ENCODE measurements around the gene CISH. TPM values are rescaled to one million over a fixed set of nuclear protein-coding genes. Genes with fewer than 3 reads are reported as not detected.

CISH gene
- total and polyA plus RNA-seq, 9 of the 15 experiments (the other 6 are each of a cell fraction or from before 2014, with no cell fraction given), result 1.7 to 47.7 (median 18.3) TPM

DNA sequence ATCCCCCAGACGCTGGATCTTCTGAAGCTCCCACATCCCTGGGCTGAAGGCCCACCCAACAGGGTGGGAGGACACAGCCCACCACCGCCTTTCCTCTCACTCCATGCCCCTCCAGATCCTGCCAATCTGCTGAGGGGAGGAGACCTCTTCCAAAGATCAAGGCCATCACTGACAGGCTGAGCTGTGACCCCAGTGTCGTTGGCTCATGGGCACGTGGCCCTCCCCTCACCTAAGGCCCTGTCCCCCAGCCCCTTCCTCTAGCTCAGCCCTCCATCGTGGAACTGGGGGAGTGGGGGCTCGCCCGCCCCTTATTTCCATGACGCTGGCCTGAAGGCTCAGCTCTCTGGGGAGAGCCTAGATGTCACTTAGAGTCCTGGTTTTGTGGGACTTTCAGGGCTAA lies 54.5 kb downstream of the CISH start:
- Histone ChIP-seq H3K79me2 (ENCODE audit: control insufficient read depth, insufficient read depth, low read length) (no peaks in the 10 kb centered on the region), H3K27me3 (ENCODE audit: control insufficient read depth in 2 of 2, insufficient read depth in 2 of 2, low read length in 2 of 2) (no peaks in the 10 kb centered on the region), H2AFZ (ENCODE audit: low read depth, low read length) (no peak overlapping the region), H3K27ac (ENCODE audit: extremely low read depth, low read depth, low read length) (no peak overlapping the region), H3K9me3 (replicated peaks; ENCODE audit: control insufficient read depth, insufficient read depth, low read depth, low read length) (no peaks in the 10 kb centered on the region), H4K20me1 (replicated peaks; ENCODE audit: control insufficient read depth, insufficient read depth, low read length) (no peaks in the 10 kb centered on the region), H3K36me3 (ENCODE audit: control insufficient read depth, insufficient read depth, low read length) (no peaks in the 10 kb centered on the region), H3K4me1 (replicated peaks in 1 of 2; ENCODE audit: control insufficient read depth in 2 of 2, insufficient read depth in 2 of 2, low read length in 2 of 2) (no peaks in the 10 kb centered on the region; a peak in 1 of 5 replicates), H3K4me3 (no peak overlapping the region), H3K4me2 (ENCODE audit: insufficient read depth, low read length) (no peak overlapping the region), H3K9me1 (ENCODE audit: control insufficient read depth, insufficient read depth, low read length) (no peaks in the 10 kb centered on the region), H3K9ac (ENCODE audit: insufficient read depth in 1 of 2, low read depth in 2 of 2, low read length in 2 of 2) (peak overlapping the region in 1 of 2 experiments; percentile 58; a peak in 2 of 4 replicates)
- ChIA-PET CTCF (ENCODE audit: low intra/inter-chr PET ratio) (no interaction called here), POLR2A (interaction anchor here (0.5 to 0.9 kb wide), 5 partner anchors 19 to 1430 kb away, joined by 3 to 4 read pairs (median 4); no protein-coding TSS in a partner anchor)
- ATAC-seq (no peak), DNase-seq (ENCODE audit: extremely low read depth in 1 of 4, low spot score in 3 of 4) (no peak), FAIRE-seq (no peak)
- intact Hi-C loops (cut with micrococcal nuclease) (no loop called here), in situ Hi-C loops (cut with MboI) (no loop called here)
- BruUV-seq (replicated peaks), result no TSS peak
- WGBS (ENCODE audit: insufficient coverage, low coverage, missing lambda C conversion rate), result 7% methylated on average over 6 of the region's 8 CpGs
- TF ChIP-seq ETV6 (IDR thresholded peaks at IDR 0.05; ENCODE audit: borderline replicate concordance in 1 of 2, low read depth in 2 of 2, low read length in 1 of 2) (no peak), ETV6 (CRISPR knock-in tag; IDR thresholded peaks at IDR 0.05; ENCODE audit: borderline replicate concordance) (no peak), MAFG (tag; conservative IDR thresholded peaks at IDR 0.05) (no peak), SRF (CRISPR knock-in tag; IDR thresholded peaks at IDR 0.05) (no peak), SP1 (CRISPR knock-in tag; IDR thresholded peaks at IDR 0.05) (no peak), FOXJ2 (tag; IDR thresholded peaks at IDR 0.05) (no peak), ZNF778 (CRISPR knock-in tag; IDR thresholded peaks at IDR 0.05) (no peak), PTTG1 (tag; IDR thresholded peaks at IDR 0.05; ENCODE audit: low read depth) (no peak), MCM7 (IDR thresholded peaks at IDR 0.05) (no peak)
- TF ChIP-seq, protein P1, sequence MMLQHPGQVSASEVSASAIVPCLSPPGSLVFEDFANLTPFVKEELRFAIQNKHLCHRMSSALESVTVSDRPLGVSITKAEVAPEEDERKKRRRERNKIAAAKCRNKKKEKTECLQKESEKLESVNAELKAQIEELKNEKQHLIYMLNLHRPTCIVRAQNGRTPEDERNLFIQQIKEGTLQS (IDR thresholded peaks at IDR 0.05), result no peak
- TF ChIP-seq, protein P1 (CRISPR knock-in tag; conservative IDR thresholded peaks at IDR 0.05), result no peak
- TF ChIP-seq, protein P2, sequence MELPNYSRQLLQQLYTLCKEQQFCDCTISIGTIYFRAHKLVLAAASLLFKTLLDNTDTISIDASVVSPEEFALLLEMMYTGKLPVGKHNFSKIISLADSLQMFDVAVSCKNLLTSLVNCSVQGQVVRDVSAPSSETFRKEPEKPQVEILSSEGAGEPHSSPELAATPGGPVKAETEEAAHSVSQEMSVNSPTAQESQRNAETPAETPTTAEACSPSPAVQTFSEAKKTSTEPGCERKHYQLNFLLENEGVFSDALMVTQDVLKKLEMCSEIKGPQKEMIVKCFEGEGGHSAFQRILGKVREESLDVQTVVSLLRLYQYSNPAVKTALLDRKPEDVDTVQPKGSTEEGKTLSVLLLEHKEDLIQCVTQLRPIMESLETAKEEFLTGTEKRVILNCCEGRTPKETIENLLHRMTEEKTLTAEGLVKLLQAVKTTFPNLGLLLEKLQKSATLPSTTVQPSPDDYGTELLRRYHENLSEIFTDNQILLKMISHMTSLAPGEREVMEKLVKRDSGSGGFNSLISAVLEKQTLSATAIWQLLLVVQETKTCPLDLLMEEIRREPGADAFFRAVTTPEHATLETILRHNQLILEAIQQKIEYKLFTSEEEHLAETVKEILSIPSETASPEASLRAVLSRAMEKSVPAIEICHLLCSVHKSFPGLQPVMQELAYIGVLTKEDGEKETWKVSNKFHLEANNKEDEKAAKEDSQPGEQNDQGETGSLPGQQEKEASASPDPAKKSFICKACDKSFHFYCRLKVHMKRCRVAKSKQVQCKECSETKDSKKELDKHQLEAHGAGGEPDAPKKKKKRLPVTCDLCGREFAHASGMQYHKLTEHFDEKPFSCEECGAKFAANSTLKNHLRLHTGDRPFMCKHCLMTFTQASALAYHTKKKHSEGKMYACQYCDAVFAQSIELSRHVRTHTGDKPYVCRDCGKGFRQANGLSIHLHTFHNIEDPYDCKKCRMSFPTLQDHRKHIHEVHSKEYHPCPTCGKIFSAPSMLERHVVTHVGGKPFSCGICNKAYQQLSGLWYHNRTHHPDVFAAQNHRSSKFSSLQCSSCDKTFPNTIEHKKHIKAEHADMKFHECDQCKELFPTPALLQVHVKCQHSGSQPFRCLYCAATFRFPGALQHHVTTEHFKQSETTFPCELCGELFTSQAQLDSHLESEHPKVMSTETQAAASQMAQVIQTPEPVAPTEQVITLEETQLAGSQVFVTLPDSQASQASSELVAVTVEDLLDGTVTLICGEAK (IDR thresholded peaks at IDR 0.05), result no peak
- TF ChIP-seq, protein P2 (CRISPR knock-in tag; IDR thresholded peaks at IDR 0.05), result no peak

All from K562 (cell line).